ACHN (cell line): ENCODE data around the gene CPS1.

Experiments
- DNase-seq: peaks from one replicate; pipeline ENCODE4 v3.0.0-alpha.2; 2015
- in situ Hi-C: cut with HindIII; loops from 2 replicates; pipeline ENCODE4 v1.10.0; 2017; ENCODE audit warnings: low sequenced_read_pairs, low pct_ligation_motif_present, low pct_unique_long_range_greater_than_20kb

CPS1 gene

DNA sequence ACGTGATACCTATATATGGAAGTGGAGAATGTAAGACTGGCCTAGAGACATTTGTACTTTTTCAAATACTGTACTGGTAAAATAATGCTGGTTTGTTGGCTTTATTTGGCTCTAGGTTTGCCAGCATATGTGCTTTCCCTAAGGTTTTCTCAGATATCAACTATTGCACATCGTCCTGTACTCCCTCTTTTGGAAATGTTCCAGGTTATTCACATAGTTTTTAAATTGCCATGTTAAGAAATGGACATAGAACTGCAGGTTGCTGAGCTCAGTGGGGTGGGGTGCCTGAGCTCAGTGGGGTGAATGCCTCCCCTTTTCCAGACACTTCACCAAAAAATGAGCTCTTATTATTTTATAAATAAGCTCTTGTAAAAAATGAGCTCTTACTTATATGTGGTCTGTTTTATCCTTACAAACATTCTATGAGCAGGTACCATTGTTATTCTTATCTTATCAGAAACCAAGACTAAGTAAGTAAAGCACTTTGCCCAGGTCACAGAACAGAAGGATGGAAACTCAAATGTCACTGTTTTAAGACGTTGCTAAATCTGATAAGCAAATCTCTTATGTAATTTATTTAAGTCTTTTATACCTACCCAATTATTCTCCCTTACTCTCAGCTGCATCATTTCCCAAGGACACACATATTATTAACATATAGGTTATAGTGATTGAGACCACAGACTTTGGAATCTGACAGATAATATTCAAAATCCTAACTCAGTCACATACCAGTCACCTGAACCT, 99.0 kb downstream of the CPS1 start:
- DNase-seq = no peak
- in situ Hi-C loops = no loop called here

DNA sequence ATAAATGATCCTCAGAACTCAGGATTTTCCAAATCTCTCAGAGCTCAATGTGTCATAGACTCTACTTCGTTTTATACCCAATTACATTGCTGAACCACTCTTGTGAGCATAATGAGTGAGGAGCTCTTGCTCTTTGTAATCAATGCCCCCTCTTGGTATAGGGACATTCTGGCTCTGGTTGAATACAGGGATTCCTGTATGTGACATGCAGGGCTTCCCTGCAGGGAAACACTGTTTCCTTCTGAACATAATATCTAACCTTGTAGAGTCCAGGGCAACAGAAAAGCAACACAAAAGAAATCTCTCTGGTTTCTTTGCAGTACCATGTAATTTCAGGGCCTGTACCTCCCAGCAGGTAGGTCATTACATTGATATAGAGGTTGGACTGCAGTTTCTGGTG, 101.5 kb downstream of the CPS1 start:
- no peak for DNase-seq
- in situ Hi-C loops = no loop called here

DNA sequence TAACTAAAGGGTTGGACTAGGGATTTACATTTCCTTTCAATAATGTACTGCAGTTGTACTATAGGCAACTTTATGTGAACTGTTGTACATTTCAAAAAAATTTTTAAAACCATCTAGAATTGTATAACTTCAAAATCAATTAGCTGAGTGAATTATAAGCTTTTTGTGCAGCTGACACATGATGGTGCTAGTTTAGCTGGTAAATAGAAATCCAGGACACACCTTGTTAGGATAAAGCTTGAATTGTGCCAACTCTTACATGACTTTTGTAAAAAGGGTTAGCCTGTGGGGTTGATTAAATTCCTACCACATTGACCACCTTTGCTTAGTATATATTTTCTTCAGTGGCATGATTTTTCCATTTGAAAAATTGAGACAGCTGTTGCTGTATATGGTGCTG, 104.4 kb downstream of the CPS1 start:
- in situ Hi-C loops = no loop called here
- DNase-seq = no peak

DNA sequence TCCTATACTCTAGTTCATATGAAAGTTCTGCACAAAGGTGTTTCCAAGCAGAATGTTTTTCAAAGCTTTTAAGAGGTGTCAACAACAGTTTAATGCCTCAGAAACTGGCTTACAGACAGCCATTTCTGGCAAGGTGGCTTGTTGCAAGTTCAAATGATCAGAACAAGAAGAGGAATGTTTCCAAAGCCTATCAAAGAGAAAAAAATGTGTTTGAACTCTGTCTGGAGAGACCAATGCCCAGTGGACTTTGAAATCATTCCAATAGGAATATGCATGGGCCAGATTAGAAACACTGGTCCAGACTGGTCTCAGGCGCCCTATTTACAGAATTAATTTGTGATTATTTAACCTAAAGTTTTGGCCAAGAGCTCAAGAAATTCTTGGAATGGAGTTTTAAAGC, 106.2 kb downstream of the CPS1 start:
- in situ Hi-C loops = no loop called here
- DNase-seq = no peak

DNA sequence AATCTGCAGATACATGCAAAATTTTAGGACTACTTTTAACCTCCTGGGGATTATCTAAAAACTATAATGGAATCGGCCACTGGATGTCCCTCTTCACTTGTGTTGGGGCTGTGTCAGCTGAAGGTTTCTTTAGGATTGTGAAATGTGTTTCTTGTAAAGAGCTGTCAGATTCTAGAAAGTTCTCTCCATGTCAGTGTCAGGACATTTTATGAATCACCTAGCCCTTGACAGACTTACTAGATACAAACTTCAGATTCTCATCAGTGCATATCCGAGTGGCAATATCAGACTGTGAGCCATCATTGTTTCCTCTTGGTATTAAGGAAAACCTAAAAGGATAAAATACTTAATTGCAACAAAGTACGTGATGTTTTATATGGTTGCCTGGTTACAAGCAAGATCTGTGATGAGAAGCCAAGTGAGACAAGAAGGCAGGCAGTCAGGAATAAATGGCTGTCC, 107.3 kb downstream of the CPS1 start:
- in situ Hi-C loops = no loop called here
- DNase-seq = peak; percentile 15

DNA sequence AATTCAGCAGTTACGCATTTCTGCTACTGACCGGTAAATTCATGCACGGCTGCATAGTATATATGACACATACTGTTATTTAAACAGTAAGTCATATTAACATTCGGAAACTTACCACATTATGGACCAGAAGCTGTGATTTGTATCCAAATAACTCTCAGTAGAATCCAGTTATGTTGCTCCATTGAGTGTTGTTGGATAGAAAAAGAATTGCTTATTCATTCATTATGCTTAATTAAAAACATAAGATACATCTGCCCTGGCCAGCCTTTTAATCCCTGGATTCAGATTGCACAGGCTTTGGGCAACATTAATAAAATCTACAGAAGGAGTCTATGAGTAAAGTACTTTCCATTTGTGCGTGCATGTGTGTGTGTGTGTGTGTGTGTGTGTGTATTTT, 111.3 kb downstream of the CPS1 start:
- no peak for DNase-seq
- in situ Hi-C loops = no loop called here

DNA sequence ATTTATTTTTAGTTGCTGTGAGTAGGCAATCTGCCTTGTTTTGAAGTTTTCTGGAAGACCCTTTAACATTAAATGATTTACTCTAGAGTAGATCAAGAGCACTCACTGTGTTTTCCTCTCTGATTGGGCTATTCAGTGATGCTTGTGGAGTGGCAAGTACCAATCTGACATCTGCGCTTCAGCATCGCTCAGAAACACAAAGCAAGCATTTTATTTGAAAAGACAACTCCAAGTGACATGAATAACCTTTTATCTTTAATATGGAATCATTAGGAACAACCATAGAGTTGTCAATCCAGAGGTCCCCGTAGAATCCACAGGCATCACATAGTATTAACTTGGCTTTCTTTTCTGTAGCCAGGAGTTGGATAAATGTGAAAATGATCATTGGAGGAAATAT, 114.7 kb downstream of the CPS1 start:
- no peak for DNase-seq

DNA sequence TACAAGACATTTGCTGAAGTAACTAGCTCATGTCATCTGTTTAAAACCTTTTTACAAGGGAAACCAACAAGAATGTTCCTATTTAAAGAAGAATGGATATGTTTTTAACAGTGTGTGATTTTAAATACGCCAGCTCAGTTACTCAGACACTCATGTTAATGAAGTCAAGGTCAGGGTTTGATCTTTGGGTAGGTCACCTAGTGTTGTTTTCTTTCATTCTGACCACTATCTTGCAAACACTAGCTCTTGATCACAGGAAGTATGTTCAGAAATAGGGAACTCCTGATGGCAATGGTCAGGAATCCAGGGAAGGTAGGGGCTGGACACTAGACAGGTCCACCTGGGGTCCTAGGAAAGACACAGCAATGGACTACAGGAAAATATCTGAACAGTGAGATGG, 116.7 kb downstream of the CPS1 start:
- no peak for DNase-seq
- in situ Hi-C loops = no loop called here

More for the DNA sequence above, 114.7 kb downstream of the CPS1 start:
- in situ Hi-C loops = no loop called here

DNA sequence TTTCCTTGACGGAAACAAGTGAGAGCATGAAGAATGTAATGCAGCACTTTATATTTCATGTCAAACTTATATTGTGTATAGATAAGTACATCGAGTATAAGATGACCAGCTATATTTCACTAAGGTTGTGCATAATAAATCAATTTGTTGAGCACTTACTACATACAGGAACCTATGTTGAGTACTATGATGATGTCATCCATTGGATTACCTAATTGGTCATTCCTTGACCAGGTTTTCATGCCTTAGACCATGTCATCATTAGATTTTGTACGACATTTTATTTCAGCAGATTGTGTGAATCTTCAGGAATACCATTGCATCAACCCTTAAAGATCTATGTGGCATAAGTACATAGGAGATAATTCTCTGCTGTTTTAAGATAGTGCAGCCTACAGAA, 119.7 kb downstream of the CPS1 start:
- DNase-seq = no peak
- in situ Hi-C loops = no loop called here

DNA sequence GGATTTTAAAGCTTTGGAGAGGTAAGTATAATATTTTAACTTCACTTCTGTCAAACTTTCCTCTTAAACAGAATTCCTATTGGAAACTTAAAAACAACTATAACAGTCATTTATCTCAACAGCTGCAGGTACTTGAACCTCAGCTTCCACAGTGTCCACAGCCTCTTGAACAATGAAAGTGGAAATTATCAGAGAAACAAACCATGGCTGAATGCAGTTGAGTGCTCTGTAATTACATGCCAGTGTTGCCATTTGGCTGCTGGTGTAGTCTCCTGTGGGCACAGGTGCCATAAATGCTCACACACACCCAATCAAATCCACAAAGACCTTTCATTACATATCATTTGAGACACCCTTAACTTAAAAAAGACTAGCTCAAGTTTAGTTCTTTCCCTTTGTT, 125.1 kb downstream of the CPS1 start:
- in situ Hi-C loops = no loop called here
- DNase-seq = no peak

DNA sequence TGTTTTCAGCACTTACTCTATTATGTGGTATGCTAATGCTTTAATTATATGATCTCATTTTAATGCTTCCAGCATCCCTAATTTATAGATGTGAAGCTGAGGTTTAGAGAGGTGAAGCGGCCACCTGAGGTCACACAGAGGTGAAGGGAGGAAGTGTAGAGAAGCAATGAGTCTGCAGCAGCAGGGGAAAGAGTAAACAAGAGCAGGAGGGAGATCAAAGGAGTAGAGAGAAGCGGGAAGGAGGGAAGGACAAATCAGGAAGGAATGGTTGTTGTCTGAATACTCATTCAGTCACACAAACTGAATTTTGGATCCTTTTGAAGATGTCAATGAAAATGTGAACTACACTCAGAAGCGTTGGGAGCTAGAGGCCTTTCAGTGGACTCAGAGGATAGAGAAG, 130.0 kb downstream of the CPS1 start:
- DNase-seq = no peak
- in situ Hi-C loops = no loop called here

DNA sequence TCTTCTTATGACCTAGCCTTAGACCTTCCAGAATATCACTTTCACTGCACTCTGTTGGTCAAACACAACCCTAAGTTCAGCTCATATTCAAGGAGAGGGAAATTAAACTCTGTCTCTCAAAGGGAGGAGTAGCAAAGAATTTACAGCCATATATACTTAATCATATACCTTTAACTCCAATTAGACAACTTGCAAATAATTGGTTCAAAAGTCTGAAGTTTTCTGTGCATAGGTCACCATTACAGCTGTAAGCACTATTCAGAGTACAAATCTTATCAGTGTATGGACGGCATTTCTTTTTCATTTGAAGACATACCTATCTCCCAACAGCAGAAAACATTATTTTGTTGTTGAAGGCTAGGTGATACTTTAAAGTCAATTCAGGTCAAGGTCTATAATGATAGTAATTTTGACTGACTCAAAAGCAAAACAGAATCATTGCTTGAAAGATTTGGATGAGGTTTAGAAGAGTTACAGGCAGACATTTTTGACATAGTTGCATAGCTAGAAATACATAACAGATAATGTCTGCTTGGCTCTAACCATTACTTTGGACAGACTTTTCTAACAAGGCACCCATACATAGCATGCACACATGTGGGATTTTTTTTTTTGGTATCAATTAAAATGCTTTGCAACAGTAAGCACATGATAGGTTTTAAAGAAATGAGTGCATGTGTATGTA, 131.5 kb downstream of the CPS1 start:
- in situ Hi-C loops = no loop called here

DNA sequence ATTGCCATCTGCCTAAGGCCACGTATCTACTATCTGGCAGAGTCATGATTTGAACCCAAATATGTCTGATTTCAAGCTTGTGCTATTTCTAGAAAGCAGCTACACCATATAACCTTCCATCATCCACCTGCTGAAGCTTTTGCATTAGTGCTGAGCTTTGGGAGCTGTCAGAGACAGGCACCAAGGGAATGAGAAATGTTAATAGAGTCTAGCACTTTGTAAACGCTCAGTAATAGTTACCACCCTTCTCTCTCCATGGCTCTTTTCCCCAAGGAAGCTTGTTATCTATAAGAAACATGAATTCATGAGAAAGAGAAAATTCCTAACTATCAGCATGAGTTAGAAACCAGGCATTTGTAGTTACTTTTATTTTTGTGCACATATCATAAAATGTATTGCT, 151.5 kb downstream of the CPS1 start:
- in situ Hi-C loops = no loop called here
- DNase-seq = no peak

More for the DNA sequence above, 131.5 kb downstream of the CPS1 start:
- DNase-seq = no peak

DNA sequence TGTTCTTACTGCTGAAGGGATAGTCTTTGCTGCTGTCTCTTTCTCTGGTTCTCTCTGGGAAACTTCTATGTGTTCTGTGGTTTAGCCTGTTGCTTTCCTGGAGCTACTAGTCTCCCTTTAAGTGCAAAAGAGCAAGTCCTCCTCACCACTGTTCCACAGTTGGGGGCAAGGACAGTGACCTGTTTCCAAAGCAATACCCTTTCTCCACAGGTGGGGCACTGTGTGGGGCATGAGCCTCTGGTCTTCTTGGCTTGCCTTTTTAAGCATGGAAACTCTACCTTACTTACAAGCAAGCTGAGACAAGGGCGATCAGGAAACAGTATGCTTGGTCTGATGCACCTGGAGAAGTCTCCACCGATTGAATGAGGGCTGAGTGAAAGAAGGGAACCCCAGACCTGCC, 156.7 kb downstream of the CPS1 start:
- DNase-seq = no peak
- in situ Hi-C loops = no loop called here

DNA sequence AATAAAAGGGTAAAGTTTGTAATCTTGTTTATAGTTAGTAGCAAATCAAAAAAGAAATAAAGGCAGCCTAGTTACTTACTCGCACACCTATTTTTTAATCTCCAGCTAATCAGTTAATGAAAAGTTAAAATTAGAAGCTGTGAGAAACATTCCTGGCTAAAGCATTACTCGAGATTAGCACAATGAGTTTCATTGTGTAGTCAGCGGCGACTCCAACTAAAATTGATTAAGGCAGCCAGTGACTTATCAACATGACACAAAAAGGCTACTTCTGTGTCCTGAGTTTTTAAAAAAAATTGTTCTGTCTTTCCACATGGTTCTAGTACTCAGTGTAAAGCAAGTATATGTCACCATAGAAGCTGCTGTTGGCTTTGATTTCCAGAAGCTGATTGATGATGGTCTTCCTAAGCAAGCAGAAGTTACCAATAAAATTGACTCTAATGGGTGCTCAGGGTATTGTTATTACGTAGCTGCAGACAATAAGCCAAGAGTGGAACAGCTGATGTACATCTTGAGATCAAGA, 159.2 kb downstream of the CPS1 start:
- DNase-seq = no peak
- in situ Hi-C loops = no loop called here

DNA sequence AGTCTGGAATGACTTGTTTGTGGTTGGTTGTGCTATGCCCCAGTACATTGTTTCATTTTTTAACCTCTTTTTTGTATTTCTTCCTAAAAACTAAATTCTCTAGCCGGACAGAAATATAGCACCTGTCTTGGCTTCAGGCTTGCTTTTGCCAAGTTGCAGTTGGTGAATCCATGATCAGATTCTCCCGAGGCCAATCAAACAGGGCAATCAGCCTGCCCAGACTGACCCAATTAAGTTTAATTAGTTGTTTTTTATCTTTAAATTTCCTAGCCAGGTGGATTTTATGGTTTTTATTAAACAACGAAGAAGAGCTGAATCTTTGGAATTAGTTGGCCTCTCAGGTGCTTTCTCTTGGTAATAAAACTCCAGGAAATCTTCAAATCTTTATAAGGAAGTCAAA, 162.1 kb downstream of the CPS1 start:
- in situ Hi-C loops = no loop called here
- DNase-seq = no peak

DNA sequence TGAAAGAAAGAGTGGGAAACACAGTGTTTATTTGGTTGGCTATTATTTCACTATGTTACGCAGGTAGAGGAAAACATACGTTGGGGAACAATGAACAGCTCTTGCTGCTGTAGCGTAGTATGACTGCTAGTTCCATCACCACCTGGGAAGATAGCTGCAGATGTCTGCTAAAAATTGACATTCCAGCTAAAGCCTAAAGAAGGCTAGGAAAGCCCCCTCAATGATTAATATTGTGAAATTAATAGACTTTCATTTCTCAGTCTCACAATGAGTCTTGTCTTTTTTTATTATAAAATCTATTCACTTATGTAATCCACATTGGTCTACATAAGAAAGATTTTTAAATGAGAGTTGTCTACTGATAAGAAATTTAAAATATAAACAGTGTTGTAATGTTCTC, 165.7 kb downstream of the CPS1 start:
- in situ Hi-C loops = no loop called here
- no peak for DNase-seq

DNA sequence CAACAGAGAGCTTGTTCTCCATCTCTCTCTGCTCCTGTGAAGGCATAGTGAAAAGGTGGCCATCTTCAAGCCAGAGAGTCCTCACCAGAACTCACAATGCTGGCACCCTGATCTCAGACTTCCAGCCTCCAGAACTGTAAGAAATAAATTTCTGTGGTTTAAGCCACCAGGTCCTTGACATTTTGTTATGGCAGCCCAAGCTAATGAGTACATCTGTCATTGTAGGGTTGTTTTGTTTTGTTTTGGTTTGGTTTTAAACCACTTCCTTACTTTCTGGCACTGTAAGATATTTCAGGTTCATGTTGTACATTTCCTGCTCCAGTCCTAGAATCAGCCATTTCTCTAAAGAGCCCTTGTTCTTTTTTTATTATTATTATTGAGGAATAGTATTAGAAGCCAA, 171.2 kb downstream of the CPS1 start:
- in situ Hi-C loops = no loop called here
- DNase-seq = no peak
